ENCODE data around the gene FZD2.

GRCh38 chr17:44602970-44603369 is 45.7 kb downstream of the FZD2 start:
- TF ChIP-seq CTCF (IDR thresholded peaks at IDR 0.05), result no peak
- no peak for TF ChIP-seq ZFX (IDR thresholded peaks at IDR 0.05; ENCODE audit: borderline replicate concordance)

All from 22Rv1 (cell line).